Measurements from ENCODE around the gene CHL1. TPM values are rescaled to one million over a fixed set of nuclear protein-coding genes. Genes with fewer than 3 reads are reported as not detected.

CHL1 gene, protein sequence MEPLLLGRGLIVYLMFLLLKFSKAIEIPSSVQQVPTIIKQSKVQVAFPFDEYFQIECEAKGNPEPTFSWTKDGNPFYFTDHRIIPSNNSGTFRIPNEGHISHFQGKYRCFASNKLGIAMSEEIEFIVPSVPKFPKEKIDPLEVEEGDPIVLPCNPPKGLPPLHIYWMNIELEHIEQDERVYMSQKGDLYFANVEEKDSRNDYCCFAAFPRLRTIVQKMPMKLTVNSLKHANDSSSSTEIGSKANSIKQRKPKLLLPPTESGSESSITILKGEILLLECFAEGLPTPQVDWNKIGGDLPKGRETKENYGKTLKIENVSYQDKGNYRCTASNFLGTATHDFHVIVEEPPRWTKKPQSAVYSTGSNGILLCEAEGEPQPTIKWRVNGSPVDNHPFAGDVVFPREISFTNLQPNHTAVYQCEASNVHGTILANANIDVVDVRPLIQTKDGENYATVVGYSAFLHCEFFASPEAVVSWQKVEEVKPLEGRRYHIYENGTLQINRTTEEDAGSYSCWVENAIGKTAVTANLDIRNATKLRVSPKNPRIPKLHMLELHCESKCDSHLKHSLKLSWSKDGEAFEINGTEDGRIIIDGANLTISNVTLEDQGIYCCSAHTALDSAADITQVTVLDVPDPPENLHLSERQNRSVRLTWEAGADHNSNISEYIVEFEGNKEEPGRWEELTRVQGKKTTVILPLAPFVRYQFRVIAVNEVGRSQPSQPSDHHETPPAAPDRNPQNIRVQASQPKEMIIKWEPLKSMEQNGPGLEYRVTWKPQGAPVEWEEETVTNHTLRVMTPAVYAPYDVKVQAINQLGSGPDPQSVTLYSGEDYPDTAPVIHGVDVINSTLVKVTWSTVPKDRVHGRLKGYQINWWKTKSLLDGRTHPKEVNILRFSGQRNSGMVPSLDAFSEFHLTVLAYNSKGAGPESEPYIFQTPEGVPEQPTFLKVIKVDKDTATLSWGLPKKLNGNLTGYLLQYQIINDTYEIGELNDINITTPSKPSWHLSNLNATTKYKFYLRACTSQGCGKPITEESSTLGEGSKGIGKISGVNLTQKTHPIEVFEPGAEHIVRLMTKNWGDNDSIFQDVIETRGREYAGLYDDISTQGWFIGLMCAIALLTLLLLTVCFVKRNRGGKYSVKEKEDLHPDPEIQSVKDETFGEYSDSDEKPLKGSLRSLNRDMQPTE (N-terminal part only)
- total RNA-seq, result not detected in 2 replicates

GRCh38 chr3:196311-197148 lies at the start of gene CHL1:
Gene CHL1, plus strand, starts transcription at chr3:196763. Its CDS starts 123,014 bp downstream, at chr3:319777.

